ENCODE measurements around the gene FGFR3.

DNA sequence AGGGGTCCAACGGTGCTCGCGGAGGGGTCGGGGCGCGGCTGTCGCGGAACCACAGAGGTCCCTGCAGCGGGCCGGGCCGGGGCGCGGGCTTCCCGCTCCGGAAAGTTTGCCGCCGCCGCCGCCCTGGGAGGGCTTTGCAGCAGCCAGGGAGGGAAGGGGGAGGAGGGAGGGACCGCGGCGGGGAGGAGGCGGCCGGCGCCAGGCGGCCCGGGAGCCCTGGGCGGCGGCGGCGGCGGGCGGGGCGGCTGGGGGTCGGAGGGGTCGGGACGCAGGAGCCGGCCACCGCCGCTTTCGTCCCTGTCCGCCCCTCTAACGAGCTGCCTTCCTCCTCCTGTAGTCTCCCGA is 375 bp downstream of the FGFR3 start:
- TF ChIP-seq, protein P1, sequence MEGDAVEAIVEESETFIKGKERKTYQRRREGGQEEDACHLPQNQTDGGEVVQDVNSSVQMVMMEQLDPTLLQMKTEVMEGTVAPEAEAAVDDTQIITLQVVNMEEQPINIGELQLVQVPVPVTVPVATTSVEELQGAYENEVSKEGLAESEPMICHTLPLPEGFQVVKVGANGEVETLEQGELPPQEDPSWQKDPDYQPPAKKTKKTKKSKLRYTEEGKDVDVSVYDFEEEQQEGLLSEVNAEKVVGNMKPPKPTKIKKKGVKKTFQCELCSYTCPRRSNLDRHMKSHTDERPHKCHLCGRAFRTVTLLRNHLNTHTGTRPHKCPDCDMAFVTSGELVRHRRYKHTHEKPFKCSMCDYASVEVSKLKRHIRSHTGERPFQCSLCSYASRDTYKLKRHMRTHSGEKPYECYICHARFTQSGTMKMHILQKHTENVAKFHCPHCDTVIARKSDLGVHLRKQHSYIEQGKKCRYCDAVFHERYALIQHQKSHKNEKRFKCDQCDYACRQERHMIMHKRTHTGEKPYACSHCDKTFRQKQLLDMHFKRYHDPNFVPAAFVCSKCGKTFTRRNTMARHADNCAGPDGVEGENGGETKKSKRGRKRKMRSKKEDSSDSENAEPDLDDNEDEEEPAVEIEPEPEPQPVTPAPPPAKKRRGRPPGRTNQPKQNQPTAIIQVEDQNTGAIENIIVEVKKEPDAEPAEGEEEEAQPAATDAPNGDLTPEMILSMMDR (conservative IDR thresholded peaks at IDR 0.05; ENCODE audit: low read depth, low read length), result no peak
- TF ChIP-seq SMC3 (IDR thresholded peaks at IDR 0.05; ENCODE audit: low read depth, low read length), result no peak
- TF ChIP-seq POLR2A (IDR thresholded peaks at IDR 0.05; ENCODE audit: low read depth, low read length), result no peak
- TF ChIP-seq RCOR1 (IDR thresholded peaks at IDR 0.05; ENCODE audit: insufficient replicate concordance, low read length), result no peak
- no peak for TF ChIP-seq CEBPB (IDR thresholded peaks at IDR 0.05; ENCODE audit: low read depth, low read length)
- no peak for TF ChIP-seq MAFK (IDR thresholded peaks at IDR 0.05; ENCODE audit: low read depth, low read length)
- TF ChIP-seq RAD21 (IDR thresholded peaks at IDR 0.05; ENCODE audit: low read length), result no peak
- no peak for TF ChIP-seq MAZ (IDR thresholded peaks at IDR 0.05; ENCODE audit: borderline replicate concordance, low read depth, low read length)
- TF ChIP-seq, protein P2, sequence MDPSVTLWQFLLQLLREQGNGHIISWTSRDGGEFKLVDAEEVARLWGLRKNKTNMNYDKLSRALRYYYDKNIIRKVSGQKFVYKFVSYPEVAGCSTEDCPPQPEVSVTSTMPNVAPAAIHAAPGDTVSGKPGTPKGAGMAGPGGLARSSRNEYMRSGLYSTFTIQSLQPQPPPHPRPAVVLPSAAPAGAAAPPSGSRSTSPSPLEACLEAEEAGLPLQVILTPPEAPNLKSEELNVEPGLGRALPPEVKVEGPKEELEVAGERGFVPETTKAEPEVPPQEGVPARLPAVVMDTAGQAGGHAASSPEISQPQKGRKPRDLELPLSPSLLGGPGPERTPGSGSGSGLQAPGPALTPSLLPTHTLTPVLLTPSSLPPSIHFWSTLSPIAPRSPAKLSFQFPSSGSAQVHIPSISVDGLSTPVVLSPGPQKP (IDR thresholded peaks at IDR 0.05; ENCODE audit: borderline replicate concordance, low read depth, low read length), result no peak
- TF ChIP-seq, protein P3, sequence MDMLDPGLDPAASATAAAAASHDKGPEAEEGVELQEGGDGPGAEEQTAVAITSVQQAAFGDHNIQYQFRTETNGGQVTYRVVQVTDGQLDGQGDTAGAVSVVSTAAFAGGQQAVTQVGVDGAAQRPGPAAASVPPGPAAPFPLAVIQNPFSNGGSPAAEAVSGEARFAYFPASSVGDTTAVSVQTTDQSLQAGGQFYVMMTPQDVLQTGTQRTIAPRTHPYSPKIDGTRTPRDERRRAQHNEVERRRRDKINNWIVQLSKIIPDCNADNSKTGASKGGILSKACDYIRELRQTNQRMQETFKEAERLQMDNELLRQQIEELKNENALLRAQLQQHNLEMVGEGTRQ (IDR thresholded peaks at IDR 0.05; ENCODE audit: low read depth, low read length), result no peak
